Endothelial cell of umbilical vein (primary cell): ENCODE measurements around the gene PAPPA2.

Experiments used
- CTCF ChIP-seq, 2 donors: IDR thresholded peaks; 1 replicate in 1 of 2; 2 replicates in 1 of 2; pipeline ENCODE4 v1.5.1; 2011; ENCODE audit warnings: low read length in 2 of 2, mild to moderate bottlenecking in 2 of 2, moderate library complexity in 2 of 2, control low read depth in 1 of 2, inconsistent platforms in 1 of 2, low read depth in 1 of 2; ENCODE audit not compliant: insufficient read depth in 1 of 2; ENCODE audit errors: extremely low read depth in 1 of 2
- EZH2 ChIP-seq: IDR thresholded peaks from 2 replicates; pipeline ENCODE4 v1.6.1; 2012; ENCODE audit warnings: borderline replicate concordance, low read depth, mild to moderate bottlenecking, moderate library complexity, low read length, inconsistent platforms; ENCODE audit not compliant: severe bottlenecking
- MAX ChIP-seq: IDR thresholded peaks from 2 replicates; pipeline ENCODE4 v1.6.1; 2011; ENCODE audit not compliant: insufficient read depth, insufficient read length
- POLR2A ChIP-seq: IDR thresholded peaks from 2 replicates; pipeline ENCODE4 v1.6.1; 2012; ENCODE audit warnings: low read depth, mild to moderate bottlenecking, control low read depth, low read length
- POLR2AphosphoS5 ChIP-seq: IDR thresholded peaks from 2 replicates; pipeline ENCODE4 v1.6.1; 2012; ENCODE audit warnings: low read depth, mild to moderate bottlenecking, control low read depth, low read length, moderate library complexity; ENCODE audit not compliant: insufficient read depth

GRCh38 chr1:176785791-176786190 lies 322.8 kb downstream of the PAPPA2 start:
- TF ChIP-seq POLR2A, result no peak
- no peak for TF ChIP-seq POLR2AphosphoS5
- no peak for TF ChIP-seq CTCF (IDR thresholded peaks at IDR 0.05; ENCODE audit: extremely low read depth in 1 of 2, insufficient read depth in 1 of 2, low read depth in 1 of 2, low read length in 2 of 2)
- TF ChIP-seq MAX, result no peak
- no peak for TF ChIP-seq EZH2
